H1 (cell line): Measurements from ENCODE around the gene APBA2.
"Not testable (repeated sequence)": the region's sequence is repeated elsewhere in the genome, so short reads cannot be mapped to it uniquely, and the experiment has no call there.

Experiments
- BRCA1 ChIP-seq: IDR thresholded peaks from 2 replicates; pipeline ENCODE4 v1.6.1; 2012; ENCODE audit warnings: low read depth, low read length, improper control_type of control experiment
- CEBPB ChIP-seq: IDR thresholded peaks from 2 replicates; pipeline ENCODE4 v1.6.1; 2012; ENCODE audit warnings: low read depth, low read length
- CTCF ChIP-seq, 3 experiments: IDR thresholded peaks; 1 replicate in 2 of 3; 2 replicates in 1 of 3; pipeline versions ENCODE4 v1.5.1 to v1.6.1; 2011; ENCODE audit warnings: low read length in 3 of 3, mild to moderate bottlenecking in 3 of 3, inconsistent platforms in 2 of 3, low read depth in 1 of 3, moderate library complexity in 1 of 3; ENCODE audit not compliant: insufficient read depth in 1 of 3; ENCODE audit errors: control extremely low read depth in 1 of 3
- EP300 ChIP-seq, 2 experiments: IDR thresholded peaks; 1 replicate in 1 of 2; 2 replicates in 1 of 2; pipeline ENCODE4 v1.6.1; 2011 to 2012; ENCODE audit warnings: low read depth in 2 of 2, low read length in 2 of 2, mild to moderate bottlenecking in 2 of 2, borderline replicate concordance in 1 of 2, inconsistent platforms in 1 of 2, moderate library complexity in 1 of 2
- EZH2 ChIP-seq: fragments of 200-600 bp; sonication (generic); IDR thresholded peaks from 2 replicates; pipeline ENCODE4 v1.7.1; 2012; ENCODE audit warnings: low read depth, mild to moderate bottlenecking, moderate library complexity, low read length, inconsistent platforms; ENCODE audit not compliant: severe bottlenecking
- GABPA ChIP-seq: IDR thresholded peaks from 2 replicates; pipeline ENCODE4 v1.6.1; 2011; ENCODE audit warnings: mild to moderate bottlenecking, low read length, moderate library complexity, borderline replicate concordance; ENCODE audit not compliant: insufficient read depth
- JUND ChIP-seq: IDR thresholded peaks from 2 replicates; pipeline ENCODE4 v1.6.1; 2011; ENCODE audit warnings: mild to moderate bottlenecking, improper control_type of control experiment, low read length
- POLR2A ChIP-seq, 2 experiments: IDR thresholded peaks; 1 replicate in 1 of 2; 2 replicates in 1 of 2; pipeline ENCODE4 v1.6.1; 2011; ENCODE audit warnings: low read depth in 2 of 2, low read length in 2 of 2, mild to moderate bottlenecking in 2 of 2; ENCODE audit errors: control extremely low read depth in 1 of 2
- SP1 ChIP-seq: IDR thresholded peaks from 2 replicates; pipeline ENCODE4 v1.6.1; 2011; ENCODE audit warnings: low read depth, low read length
- TAF1 ChIP-seq: IDR thresholded peaks from 2 replicates; pipeline ENCODE4 v1.6.1; 2011; ENCODE audit warnings: mild to moderate bottlenecking, low read depth, low read length
- TEAD4 ChIP-seq: IDR thresholded peaks from 2 replicates; pipeline ENCODE4 v1.6.1; 2012; ENCODE audit warnings: low read depth, low read length, inconsistent platforms, mixed read lengths
- TF ChIP-seq, protein P1 (sequence below): IDR thresholded peaks from 2 replicates; pipeline ENCODE4 v1.6.1; 2012; ENCODE audit warnings: inconsistent platforms
- TF ChIP-seq, protein P2 (sequence below): IDR thresholded peaks from 2 replicates; pipeline ENCODE4 v1.6.1; 2012; ENCODE audit warnings: inconsistent platforms
- TF ChIP-seq, protein P3 (sequence below): IDR thresholded peaks from 2 replicates; pipeline ENCODE4 v1.6.1; 2012; ENCODE audit warnings: low read length, inconsistent platforms

DNA sequence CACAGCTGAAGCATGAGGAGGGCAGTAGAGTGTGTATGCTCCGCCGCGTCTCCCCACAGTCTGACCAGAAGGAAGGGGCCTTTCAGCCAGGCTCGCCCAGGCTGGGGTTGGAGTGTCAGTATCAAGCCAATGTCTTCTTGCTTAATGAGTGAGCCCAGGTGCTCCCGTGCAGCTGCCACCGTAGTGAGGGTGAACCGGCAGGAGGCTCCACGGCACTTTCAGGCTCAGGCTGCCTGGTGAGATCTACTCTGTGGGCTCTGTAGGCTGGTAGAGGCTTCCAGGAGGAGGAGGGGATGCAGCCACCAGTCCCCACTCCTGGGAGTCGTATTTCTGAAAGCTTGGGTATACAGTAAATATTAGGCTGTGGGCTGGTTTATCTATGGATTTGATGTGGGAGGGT is 45.5 kb upstream of the APBA2 start:
- TF ChIP-seq, protein P1, sequence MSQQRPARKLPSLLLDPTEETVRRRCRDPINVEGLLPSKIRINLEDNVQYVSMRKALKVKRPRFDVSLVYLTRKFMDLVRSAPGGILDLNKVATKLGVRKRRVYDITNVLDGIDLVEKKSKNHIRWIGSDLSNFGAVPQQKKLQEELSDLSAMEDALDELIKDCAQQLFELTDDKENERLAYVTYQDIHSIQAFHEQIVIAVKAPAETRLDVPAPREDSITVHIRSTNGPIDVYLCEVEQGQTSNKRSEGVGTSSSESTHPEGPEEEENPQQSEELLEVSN = not testable (repeated sequence)
- TF ChIP-seq CTCF (IDR thresholded peaks at IDR 0.05; ENCODE audit: control extremely low read depth in 1 of 3, insufficient read depth in 1 of 3, low read depth in 1 of 3, low read length in 3 of 3); EP300 (IDR thresholded peaks at IDR 0.05; ENCODE audit: borderline replicate concordance in 1 of 2, low read depth in 2 of 2, low read length in 2 of 2); CEBPB; TEAD4; SP1; BRCA1; GABPA; EZH2; POLR2A (IDR thresholded peaks at IDR 0.05; ENCODE audit: control extremely low read depth in 1 of 2, low read depth in 2 of 2, low read length in 2 of 2); JUND; TAF1: not testable (repeated sequence)
- TF ChIP-seq, protein P2, sequence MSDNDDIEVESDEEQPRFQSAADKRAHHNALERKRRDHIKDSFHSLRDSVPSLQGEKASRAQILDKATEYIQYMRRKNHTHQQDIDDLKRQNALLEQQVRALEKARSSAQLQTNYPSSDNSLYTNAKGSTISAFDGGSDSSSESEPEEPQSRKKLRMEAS = not testable (repeated sequence)
- TF ChIP-seq, protein P3, sequence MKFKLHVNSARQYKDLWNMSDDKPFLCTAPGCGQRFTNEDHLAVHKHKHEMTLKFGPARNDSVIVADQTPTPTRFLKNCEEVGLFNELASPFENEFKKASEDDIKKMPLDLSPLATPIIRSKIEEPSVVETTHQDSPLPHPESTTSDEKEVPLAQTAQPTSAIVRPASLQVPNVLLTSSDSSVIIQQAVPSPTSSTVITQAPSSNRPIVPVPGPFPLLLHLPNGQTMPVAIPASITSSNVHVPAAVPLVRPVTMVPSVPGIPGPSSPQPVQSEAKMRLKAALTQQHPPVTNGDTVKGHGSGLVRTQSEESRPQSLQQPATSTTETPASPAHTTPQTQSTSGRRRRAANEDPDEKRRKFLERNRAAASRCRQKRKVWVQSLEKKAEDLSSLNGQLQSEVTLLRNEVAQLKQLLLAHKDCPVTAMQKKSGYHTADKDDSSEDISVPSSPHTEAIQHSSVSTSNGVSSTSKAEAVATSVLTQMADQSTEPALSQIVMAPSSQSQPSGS = not testable (repeated sequence)
